Spleen (tissue), 11 donors: ENCODE results near the gene SLC5A2. TPM values are rescaled to one million over a fixed set of nuclear protein-coding genes. Genes with fewer than 3 reads are reported as not detected.

ENCODE experiments used
- DNase-seq: peaks from one replicate; pipeline ENCODE4 v3.0.0-alpha.2; 2020
- H3K27ac ChIP-seq, 8 donors: fragments of 200-600 bp; sonication (generic) in 7 of 8; 1 replicate in 4 of 8; 2 replicates in 4 of 8; pipeline versions ENCODE4 v1.5.0 to v1.8.0; 2016 to 2021; ENCODE audit warnings: inconsistent platforms in 4 of 8, mild to moderate bottlenecking in 4 of 8, moderate library complexity in 1 of 8
- H3K27me3 ChIP-seq, 7 donors: fragments of 200-600 bp; sonication (generic) in 6 of 7; replicated peaks in 1 of 7; 1 replicate in 4 of 7; 2 replicates in 3 of 7; pipeline versions ENCODE4 v1.5.0 to v1.8.0; 2016 to 2021; ENCODE audit warnings: inconsistent platforms in 3 of 7, mild to moderate bottlenecking in 1 of 7
- H3K36me3 ChIP-seq, 6 donors: fragments of 200-600 bp; sonication (generic) in 5 of 6; 1 replicate in 4 of 6; 2 replicates in 2 of 6; pipeline versions ENCODE4 v1.5.0 to v1.8.0; 2016 to 2021; ENCODE audit warnings: inconsistent platforms in 2 of 6
- H3K4me1 ChIP-seq, 6 donors: fragments of 200-600 bp; sonication (generic) in 5 of 6; 1 replicate in 3 of 6; 2 replicates in 3 of 6; pipeline versions ENCODE4 v1.5.0 to v1.8.0; 2016 to 2021; ENCODE audit warnings: inconsistent platforms in 3 of 6
- H3K4me3 ChIP-seq, 8 donors: fragments of 200-600 bp; sonication (generic) in 7 of 8; 1 replicate in 4 of 8; 2 replicates in 4 of 8; pipeline versions ENCODE4 v1.5.0 to v1.8.0; 2016 to 2021; ENCODE audit warnings: inconsistent platforms in 4 of 8, mild to moderate bottlenecking in 4 of 8, moderate library complexity in 2 of 8
- H3K9me3 ChIP-seq, 8 donors: fragments of 200-600 bp; sonication (generic) in 7 of 8; 1 replicate in 4 of 8; 2 replicates in 4 of 8; pipeline versions ENCODE4 v1.5.0 to v1.8.0; 2016 to 2021; ENCODE audit warnings: inconsistent platforms in 4 of 8
- CTCF ChIP-seq, 11 experiments: fragments of 200-600 bp in 7 of 11; fragments of 450-650 bp in 4 of 11; sonication (generic) in 4 of 11; IDR thresholded peaks in 8 of 11; conservative IDR thresholded peaks in 3 of 11; 1 replicate in 7 of 11; 2 replicates in 4 of 11; pipeline versions ENCODE4 v1.4.0 to v1.8.0; 2016 to 2021; ENCODE audit warnings: antibody characterized with exemption in 11 of 11, inconsistent platforms in 4 of 11, mild to moderate bottlenecking in 1 of 11
- POLR2A ChIP-seq, 3 donors: fragments of 450-650 bp; IDR thresholded peaks; one replicate each; pipeline ENCODE4 v1.5.1; 2017; ENCODE audit warnings: antibody characterized with exemption in 3 of 3, mild to moderate bottlenecking in 1 of 3
- POLR2AphosphoS5 ChIP-seq, 3 donors: sonication (generic); formaldehyde crosslinking; IDR thresholded peaks; one replicate each; pipeline ENCODE4 v1.5.1; 2017; ENCODE audit warnings: antibody characterized with exemption in 3 of 3
- WGBS, 5 donors: extraction: QIAGEN DNeasy Blood & Tissue Kit in 3 of 5; methylation state at CpG; one replicate each; pipeline versions ENCODE4 v1.1.5 to v1.1.7; 2013 to 2018; 5-methylcytosine and 5-hydroxymethylcytosine counted together
- intact Hi-C: fragments of 100-400 bp; cut with DNase I; formaldehyde crosslinking; loops from one replicate; pipeline ENCODE4 v1.15.0; 2023; ENCODE audit warnings: low total_unique reads
- polyA plus RNA-seq, 3 donors: library from polyadenylated mRNA; stranded (reverse); fragments of 200-250 nt; gene quantifications; one replicate each; pipeline ENCODE4 v1.2.1, GENCODE V29; 2013
- total RNA-seq, 7 donors: library from RNA; depleted of rRNA in 3 of 7; stranded (reverse); fragments of >200 nt in 3 of 7; fragmentation: NEBNext Ultra II Directional in 4 of 7; extraction: Animal tissue kit (Norgen Biotek cat#: 25700) in 4 of 7; gene quantifications; one replicate each; pipeline versions ENCODE4 v1.1.0 to v1.2.1, GENCODE V29; 2016 to 2021
- donor health status: healthy with polysubstance abuse.
- donor health status: DM: no; HTN: no; CAD: no; lungs with moderate emphysema.
- donor health status: DM: no; HTN: no; CAD: no.
- donor health status: Bipolar disorder and iron deficiency.
- donor health status: healthy.
- donor health status: DM: no; HTN: no; CAD: no.
- donor health status: DM: yes; HTN: yes; CAD: no.

Gene SLC5A2
- total and polyA plus RNA-seq, 10 donors = 0.17 to 2.3 (median 1.2) TPM; not detected in 3

GRCh38 chr16:31529108-31529936, 46.4 kb downstream of the SLC5A2 start:
- H3K27me3 ChIP-seq = peaks cover 0 to 80% (median 24%) of the 10 kb centered on the region in 7 donors
- intact Hi-C loops = no loop called here
- peaks cover 0 to 21% (median 7%) of the 10 kb centered on the region in 6 donors for H3K4me1 ChIP-seq
- no peak for TF ChIP-seq POLR2A (IDR thresholded peaks at IDR 0.05)
- no peak for TF ChIP-seq CTCF (IDR thresholded peaks at IDR 0.05 in 8 of 11, conservative IDR thresholded peaks at IDR 0.05 in 3 of 11)
- no peak for TF ChIP-seq POLR2AphosphoS5 (IDR thresholded peaks at IDR 0.05)
- no peaks in the 10 kb centered on the region for H3K36me3 ChIP-seq
- H3K9me3 ChIP-seq = no peaks in the 10 kb centered on the region
- no peak overlapping the region for H3K27ac ChIP-seq
- no peak for DNase-seq
- WGBS, 5 donors = 11 to 24% (median 12%) methylated on average over 23 to 52 of the region's 52 CpGs
- H3K4me3 ChIP-seq = peak overlapping the region in 5 of 8 donors; percentile 12 to 52 (median 27)

GRCh38 chr16:31529937-31530312, 47.0 kb downstream of the SLC5A2 start:
- Histone ChIP-seq H3K36me3 (no peaks in the 10 kb centered on the region), H3K4me1 (peaks cover 0 to 21% (median 7%) of the 10 kb centered on the region in 6 donors), H3K4me3 (peak overlapping the region in 3 of 8 donors; percentile 27 to 52 (median 37)), H3K9me3 (no peaks in the 10 kb centered on the region), H3K27me3 (peaks cover 0 to 86% (median 30%) of the 10 kb centered on the region in 7 donors), H3K27ac (no peak overlapping the region)
- intact Hi-C loops = no loop called here
- 51 to 69% (median 61%) methylated on average over 15 to 17 of the region's 17 CpGs for WGBS, 5 donors
- TF ChIP-seq POLR2A (IDR thresholded peaks at IDR 0.05) = no peak
- TF ChIP-seq CTCF (IDR thresholded peaks at IDR 0.05 in 8 of 11, conservative IDR thresholded peaks at IDR 0.05 in 3 of 11) = no peak
- TF ChIP-seq POLR2AphosphoS5 (IDR thresholded peaks at IDR 0.05) = no peak
- DNase-seq = no peak

GRCh38 chr16:31530405-31530804, 47.5 kb downstream of the SLC5A2 start:
- Histone ChIP-seq H3K36me3 (no peaks in the 10 kb centered on the region), H3K4me1 (peaks cover 0 to 21% (median 7%) of the 10 kb centered on the region in 6 donors), H3K4me3 (no peak overlapping the region), H3K9me3 (no peaks in the 10 kb centered on the region), H3K27ac (no peak overlapping the region), H3K27me3 (peaks cover 0 to 90% (median 32%) of the 10 kb centered on the region in 7 donors)
- TF ChIP-seq POLR2A (IDR thresholded peaks at IDR 0.05) (no peak), CTCF (IDR thresholded peaks at IDR 0.05 in 8 of 11, conservative IDR thresholded peaks at IDR 0.05 in 3 of 11) (no peak), POLR2AphosphoS5 (IDR thresholded peaks at IDR 0.05) (no peak)
- intact Hi-C loops = no loop called here
- DNase-seq = no peak
- WGBS, 5 donors = 83 to 88% (median 86%) methylated on average over 5 of the region's 5 CpGs

- TF ChIP-seq POLR2AphosphoS5 (IDR thresholded peaks at IDR 0.05) (no peak), POLR2A (IDR thresholded peaks at IDR 0.05) (no peak), CTCF (IDR thresholded peaks at IDR 0.05 in 8 of 11, conservative IDR thresholded peaks at IDR 0.05 in 3 of 11) (no peak)
- 85 to 92% (median 87%) methylated on average over 1 of the region's 1 CpG for WGBS, 5 donors
- peaks cover 0 to 21% (median 7%) of the 10 kb centered on the region in 6 donors for H3K4me1 ChIP-seq
- no peaks in the 10 kb centered on the region for H3K9me3 ChIP-seq
- H3K27me3 ChIP-seq = peaks cover 0 to 97% (median 32%) of the 10 kb centered on the region in 7 donors
- DNase-seq = no peak
- H3K36me3 ChIP-seq = no peaks in the 10 kb centered on the region
- no peak overlapping the region for H3K27ac ChIP-seq
- no peak overlapping the region for H3K4me3 ChIP-seq
- intact Hi-C loops = no loop called here
Measured at GRCh38 chr16:31531096-31531495, 48.2 kb downstream of the SLC5A2 start.
